Superior temporal gyrus (tissue), 1 donor: ENCODE results near the gene PATJ.

Source experiments
- DNase-seq: peaks from one replicate; pipeline ENCODE4 v3.0.0-alpha.2; 2016; ENCODE audit errors: extremely low spot score

Gene PATJ

DNA sequence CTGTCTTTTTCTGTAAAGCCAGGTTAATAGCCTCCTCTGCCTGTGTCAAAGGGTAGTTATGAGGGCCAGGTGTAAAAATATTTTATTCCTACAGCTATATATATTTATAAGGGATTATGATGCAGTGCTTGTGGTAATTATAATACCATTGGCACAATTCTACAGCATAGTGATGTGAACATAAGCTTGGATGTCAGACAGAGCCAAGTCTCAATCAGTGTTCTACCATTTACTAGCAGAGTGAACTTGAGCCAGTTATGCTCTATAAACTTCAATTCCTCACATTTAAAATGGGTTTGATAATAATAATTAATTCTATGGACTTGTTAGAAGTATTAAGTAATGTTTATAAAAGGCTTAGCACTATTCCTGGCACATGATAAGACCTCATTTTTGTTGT lies 300.9 kb downstream of the PATJ start:
- DNase-seq = no peak

DNA sequence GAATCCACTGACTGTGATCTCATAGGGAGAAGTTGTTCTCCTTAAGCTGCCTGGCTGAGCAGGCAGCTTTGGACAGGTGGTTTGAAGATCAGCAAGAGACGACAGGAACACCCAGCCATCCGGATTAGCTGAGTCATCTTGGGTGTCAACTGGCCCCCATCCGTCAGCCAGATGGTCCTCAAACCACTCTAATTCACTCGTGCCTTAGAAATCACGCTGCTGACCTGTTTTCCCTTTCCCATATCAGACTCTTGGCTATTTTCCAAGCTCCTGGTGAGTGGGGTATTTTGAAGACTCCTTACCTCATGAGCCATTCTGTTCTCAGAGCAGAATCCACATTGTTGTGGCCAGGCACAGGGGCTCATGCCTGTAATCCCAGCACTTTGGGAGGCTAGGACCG lies 303.3 kb downstream of the PATJ start:
- DNase-seq = no peak

GRCh38 chr1:62046927-62047326 lies 304.6 kb downstream of the PATJ start:
- DNase-seq = no peak

- no peak for DNase-seq
Measured at GRCh38 chr1:62050165-62050564, 307.9 kb downstream of the PATJ start.

- no peak for DNase-seq
Measured at GRCh38 chr1:62052946-62053345, 310.7 kb downstream of the PATJ start.

DNA sequence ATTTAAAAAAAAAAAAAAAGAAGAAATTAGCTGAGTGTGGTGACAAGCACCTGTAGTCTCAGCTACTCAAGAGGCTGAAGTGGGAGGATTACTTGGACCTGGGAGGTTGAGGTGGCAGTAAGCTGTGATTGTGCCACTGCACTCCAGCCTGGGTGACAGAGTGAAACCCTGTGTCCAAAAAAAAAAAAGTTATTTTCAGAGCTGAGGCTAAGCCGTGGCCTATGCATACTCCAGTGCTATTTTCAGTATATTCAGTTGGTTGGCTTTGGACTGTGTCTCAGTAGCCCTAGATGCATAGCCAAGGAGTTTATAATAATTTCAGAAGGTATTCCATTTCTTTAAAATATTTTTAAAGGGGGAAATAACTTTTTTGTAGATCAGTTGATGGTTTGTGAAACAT lies 311.9 kb downstream of the PATJ start:
- no peak for DNase-seq

- no peak for DNase-seq
Measured at GRCh38 chr1:62057230-62057629, 314.9 kb downstream of the PATJ start.

- DNase-seq = no peak
Measured at GRCh38 chr1:62057641-62058290, 315.5 kb downstream of the PATJ start.

DNA sequence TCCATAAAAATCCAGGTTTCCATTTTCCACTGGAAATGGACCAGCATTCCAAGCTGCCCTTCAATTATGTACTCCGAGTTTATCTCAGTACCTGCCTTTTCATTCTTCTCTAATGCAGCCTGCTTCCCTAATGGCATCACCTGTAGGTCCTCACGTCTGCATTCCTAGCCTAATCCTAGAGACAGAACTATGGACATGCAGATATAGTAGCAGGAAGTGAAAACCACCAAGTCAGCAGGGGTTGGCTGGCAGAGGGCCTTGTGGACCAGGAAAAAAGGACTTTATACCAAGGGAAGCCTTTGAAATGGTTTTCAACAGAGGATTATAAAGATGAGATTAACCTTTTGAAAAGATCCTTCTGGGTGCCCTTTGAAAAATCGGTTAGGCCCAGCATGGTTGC lies 316.7 kb downstream of the PATJ start:
- DNase-seq = no peak

DNA sequence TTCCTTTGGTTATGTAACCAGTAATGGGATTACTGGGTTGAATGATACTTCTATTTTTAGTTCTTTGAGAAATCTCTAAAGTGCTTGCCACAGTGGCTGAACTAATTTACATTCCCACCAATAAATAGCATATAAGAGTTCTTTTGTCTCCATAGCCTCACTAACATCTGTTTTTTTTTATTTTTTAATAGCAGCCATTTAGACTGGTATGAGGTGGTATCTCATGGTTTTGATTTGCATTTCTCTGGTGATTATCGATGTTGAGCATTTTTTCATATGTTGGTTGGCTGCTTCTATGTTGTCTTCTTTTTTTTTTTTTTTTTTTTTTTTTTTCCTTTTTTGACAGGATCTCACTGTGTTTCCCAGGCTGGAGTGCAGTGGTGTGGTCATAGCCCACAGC lies 319.8 kb downstream of the PATJ start:
- DNase-seq = no peak

GRCh38 chr1:62064829-62065407 lies 322.6 kb downstream of the PATJ start:
- DNase-seq = no peak

- no peak for DNase-seq
Measured at GRCh38 chr1:62066713-62067112, 324.4 kb downstream of the PATJ start.

- no peak for DNase-seq
Measured at GRCh38 chr1:62068416-62068843, 326.1 kb downstream of the PATJ start.

DNA sequence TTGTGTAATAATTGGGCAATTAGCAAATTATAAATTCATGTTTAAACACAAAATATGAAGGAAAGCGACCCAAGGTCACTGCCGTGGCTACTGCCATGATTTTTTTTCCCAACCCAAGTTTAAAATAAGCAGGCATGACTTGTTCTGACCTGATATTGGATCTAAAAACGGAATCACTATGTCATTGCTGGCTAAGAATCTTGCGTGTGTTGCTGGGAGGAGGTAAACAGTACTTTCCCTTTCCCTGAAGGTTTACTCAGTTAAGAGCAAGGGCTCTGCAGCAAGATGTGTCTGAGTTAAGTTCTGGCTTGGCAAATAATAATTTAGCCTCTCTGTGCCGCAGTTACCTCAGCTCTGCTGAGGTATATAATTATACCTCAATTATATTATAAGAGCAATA lies 326.7 kb downstream of the PATJ start:
- DNase-seq = no peak

DNA sequence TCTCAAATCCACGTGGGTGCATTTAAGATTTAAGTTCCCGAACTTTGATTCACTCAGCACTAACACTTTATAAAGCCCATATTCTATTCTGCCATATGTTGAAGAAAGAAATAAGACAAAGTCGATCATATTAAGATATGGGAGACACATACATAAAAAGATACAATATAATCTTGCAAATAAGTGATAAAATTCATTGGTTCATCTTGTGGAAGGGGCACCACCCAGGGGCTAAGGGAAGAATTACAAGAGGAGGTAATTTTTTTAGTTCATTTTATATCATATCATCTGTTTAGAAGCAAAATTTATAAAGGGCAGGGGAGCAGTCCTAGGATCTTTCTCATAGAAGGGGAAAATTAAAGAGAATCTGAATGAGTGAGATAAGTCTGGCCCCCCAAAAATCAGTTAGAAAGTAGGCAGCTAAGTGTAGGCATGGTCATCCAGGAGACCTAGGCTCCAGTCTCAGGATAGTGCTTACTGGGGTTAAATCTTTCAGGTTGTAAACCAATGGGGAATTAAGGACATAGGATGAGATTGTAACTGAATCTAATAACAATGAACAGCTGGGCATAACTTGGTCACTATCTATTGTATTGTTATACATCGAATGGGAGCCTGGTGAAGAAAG lies 328.2 kb downstream of the PATJ start:
- no peak for DNase-seq

DNA sequence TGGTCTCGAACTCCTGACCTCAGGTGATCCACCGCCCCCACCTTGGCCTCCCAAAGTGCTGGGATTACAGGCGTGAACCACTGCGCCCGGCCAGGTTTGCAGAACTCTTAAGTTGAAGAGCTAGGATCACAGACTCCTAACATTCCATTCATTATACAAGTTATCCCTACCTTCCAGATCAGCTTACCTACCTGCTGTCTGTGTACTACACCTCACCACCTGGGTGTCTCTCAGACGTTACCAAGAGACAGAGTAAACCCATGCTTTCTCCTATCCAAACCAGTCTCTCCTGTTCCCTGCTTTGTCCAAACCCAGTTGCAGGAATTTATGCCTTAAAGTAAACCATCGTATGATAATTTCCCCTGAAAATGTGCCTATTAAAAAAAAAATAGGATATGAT lies 329.4 kb downstream of the PATJ start:
- no peak for DNase-seq

- no peak for DNase-seq
Measured at GRCh38 chr1:62076286-62076685, 334.0 kb downstream of the PATJ start.

DNA sequence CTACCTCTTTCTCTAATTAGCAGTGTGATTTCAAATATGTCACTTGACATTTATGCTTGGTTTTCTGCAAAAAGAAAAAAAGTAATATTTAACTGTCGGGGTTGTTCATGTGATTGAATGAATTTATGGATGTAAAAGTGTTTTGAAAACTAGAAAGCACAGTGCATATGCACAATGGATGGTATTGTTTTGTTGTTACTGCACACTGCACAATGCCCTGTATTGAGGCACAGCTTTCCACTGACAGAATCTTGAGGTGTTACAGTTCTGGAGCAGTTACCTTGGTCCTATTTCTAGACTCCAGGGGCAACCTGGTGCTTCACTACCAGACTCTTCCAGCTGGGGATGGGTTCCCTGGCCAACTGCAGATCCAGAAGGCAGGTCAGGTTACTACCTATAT lies 335.5 kb downstream of the PATJ start:
- peak; percentile 41 for DNase-seq

GRCh38 chr1:62082456-62083363 lies 340.4 kb downstream of the PATJ start:
- peak; percentile 67 for DNase-seq

DNA sequence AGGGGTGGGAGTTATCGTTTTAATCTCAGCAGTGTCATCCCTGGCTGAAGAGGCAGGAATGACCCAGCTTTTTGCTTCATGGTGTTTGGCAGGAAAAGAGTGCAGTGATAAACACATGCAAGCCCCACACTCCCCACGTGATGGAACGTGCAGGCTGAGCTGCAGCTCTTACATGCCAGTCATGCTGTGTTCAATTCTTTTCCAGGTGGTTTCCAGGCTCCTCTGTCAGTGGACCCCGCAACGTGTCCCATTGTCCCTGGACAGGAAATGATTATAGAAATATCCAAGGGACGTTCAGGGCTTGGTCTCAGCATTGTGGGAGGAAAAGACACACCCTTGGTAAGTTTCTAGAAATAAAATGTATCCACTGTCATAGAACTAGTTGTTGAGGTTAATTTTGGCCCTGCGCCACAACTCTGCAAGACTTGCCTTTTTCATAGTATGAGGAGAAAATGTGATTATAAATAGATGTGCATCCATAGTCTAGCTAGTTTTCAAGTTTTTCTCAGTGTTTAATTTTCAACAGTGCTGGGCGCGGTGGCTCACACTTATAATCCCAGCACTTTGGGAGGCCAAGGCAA lies 342.1 kb downstream of the PATJ start:
- DNase-seq = peak; percentile 21

DNA sequence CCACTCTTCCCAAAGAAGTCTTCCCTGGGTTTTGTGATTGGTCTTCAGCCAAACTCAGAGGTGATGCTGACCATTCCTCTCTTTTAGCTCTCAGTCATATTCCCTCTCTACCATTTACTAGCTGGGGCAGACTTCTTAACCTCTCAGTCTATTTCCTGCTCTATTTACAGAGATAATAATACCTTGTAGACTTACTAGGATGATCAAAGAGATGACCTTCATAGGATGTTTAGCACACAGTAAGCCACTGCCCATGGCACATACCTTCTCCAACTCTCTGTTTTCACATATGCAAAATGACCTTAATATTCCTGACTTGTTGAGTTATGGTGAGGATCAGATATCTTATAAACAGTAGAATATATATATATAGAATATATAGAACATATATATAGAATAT lies 346.2 kb downstream of the PATJ start:
- DNase-seq = no peak

DNA sequence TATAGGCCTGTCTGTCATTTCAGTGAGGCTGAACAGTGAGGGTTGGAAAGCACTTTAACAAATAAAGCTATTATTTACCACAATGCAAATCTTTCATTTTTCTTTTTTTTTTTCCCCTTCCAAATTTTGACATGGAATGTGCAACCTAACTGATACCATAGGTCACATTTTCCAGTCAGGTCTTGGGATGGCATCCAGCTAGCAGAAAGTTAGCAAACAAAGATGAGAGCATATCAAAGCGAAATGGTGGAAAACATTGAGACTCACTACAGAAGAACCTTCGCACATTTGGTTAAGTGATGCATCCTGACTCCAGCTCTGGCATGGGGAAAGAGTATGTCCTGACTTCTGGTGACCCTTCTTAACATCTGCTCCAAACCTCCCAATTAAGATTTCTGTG lies 347.3 kb downstream of the PATJ start:
- DNase-seq = no peak
